Neural cell (in vitro differentiated cells): ENCODE results near the gene CCR6.

Experiments used
- EZH2 ChIP-seq: fragments of 200-600, 300-800 bp; shearing (Covaris generic), sonication (generic); IDR thresholded peaks from 2 replicates; pipeline ENCODE4 v1.6.1; 2014; ENCODE audit warnings: antibody characterized with exemption, low read length, borderline replicate concordance, mild to moderate bottlenecking; ENCODE audit not compliant: insufficient read depth, poor library complexity, severe bottlenecking
- POLR2AphosphoS5 ChIP-seq: IDR thresholded peaks from 2 replicates; pipeline ENCODE4 v1.6.1; 2012
- SMC3 ChIP-seq: fragments of 450-650 bp; conservative IDR thresholded peaks from 2 replicates; pipeline ENCODE4 v1.6.1; 2014; ENCODE audit warnings: antibody characterized with exemption, mild to moderate bottlenecking, moderate library complexity; ENCODE audit not compliant: poor library complexity
- TF ChIP-seq, protein P1 (sequence below): fragments of 450-650 bp; IDR thresholded peaks from 2 replicates; pipeline ENCODE4 v1.5.1; 2014; ENCODE audit warnings: antibody characterized with exemption, mild to moderate bottlenecking, moderate library complexity; ENCODE audit not compliant: poor library complexity, severe bottlenecking

DNA sequence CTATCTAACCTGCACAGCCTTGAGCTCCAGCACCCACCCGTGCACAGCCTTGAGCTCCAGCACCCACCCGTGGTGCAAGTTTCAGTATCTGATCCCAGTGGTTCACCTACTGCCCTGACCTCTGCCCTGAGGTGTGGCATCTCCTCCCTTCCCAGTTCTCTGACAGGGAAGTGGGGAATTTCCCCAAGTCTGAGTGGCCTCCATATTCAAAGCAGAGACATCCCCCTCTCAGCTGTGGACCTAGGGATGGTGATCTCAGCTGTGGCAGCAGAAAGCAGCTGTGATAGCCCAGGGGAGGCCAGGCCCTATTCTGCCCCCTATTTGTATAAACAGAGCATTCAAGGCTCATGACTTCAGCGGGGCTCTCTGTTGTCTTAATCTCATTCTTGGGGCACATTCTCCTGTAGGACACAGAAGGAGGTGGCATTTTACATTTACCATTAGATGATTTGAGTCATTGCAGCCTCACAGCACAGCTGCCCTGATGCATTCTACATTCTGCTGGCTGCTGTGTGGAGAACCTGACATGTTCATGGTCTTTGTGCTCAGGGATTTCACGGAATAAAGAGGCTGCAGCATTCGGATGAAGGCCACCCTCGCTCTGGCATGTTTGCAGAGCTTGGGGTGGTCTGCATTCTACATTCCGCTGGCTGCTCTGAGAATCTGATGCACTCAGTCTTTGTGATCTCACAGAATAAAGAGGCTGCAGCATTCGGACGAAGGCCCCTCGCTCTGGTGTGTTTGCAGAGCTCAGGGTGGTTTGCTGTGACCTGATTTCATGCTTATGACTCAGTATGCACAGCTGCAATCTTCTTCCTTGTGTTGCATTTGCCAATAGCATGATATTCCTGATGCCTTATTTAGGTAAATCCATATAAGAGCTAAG, 17.9 kb downstream of the CCR6 start:
- TF ChIP-seq SMC3 (no peak), POLR2AphosphoS5 (no peak), EZH2 (no peak)
- TF ChIP-seq, protein P1, sequence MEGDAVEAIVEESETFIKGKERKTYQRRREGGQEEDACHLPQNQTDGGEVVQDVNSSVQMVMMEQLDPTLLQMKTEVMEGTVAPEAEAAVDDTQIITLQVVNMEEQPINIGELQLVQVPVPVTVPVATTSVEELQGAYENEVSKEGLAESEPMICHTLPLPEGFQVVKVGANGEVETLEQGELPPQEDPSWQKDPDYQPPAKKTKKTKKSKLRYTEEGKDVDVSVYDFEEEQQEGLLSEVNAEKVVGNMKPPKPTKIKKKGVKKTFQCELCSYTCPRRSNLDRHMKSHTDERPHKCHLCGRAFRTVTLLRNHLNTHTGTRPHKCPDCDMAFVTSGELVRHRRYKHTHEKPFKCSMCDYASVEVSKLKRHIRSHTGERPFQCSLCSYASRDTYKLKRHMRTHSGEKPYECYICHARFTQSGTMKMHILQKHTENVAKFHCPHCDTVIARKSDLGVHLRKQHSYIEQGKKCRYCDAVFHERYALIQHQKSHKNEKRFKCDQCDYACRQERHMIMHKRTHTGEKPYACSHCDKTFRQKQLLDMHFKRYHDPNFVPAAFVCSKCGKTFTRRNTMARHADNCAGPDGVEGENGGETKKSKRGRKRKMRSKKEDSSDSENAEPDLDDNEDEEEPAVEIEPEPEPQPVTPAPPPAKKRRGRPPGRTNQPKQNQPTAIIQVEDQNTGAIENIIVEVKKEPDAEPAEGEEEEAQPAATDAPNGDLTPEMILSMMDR: no peak
